Measurements from ENCODE around the gene ZNF74.

GRCh38 chr22:20389288-20389687 lies 4.7 kb upstream of the ZNF74 start:
- TF ChIP-seq CTCF (IDR thresholded peaks at IDR 0.05) (no peak), EZH2phosphoT487 (IDR thresholded peaks at IDR 0.05) (no peak)

All from neural progenitor cell (in vitro differentiated cells).